ENCODE data around the gene CD38.

DNA sequence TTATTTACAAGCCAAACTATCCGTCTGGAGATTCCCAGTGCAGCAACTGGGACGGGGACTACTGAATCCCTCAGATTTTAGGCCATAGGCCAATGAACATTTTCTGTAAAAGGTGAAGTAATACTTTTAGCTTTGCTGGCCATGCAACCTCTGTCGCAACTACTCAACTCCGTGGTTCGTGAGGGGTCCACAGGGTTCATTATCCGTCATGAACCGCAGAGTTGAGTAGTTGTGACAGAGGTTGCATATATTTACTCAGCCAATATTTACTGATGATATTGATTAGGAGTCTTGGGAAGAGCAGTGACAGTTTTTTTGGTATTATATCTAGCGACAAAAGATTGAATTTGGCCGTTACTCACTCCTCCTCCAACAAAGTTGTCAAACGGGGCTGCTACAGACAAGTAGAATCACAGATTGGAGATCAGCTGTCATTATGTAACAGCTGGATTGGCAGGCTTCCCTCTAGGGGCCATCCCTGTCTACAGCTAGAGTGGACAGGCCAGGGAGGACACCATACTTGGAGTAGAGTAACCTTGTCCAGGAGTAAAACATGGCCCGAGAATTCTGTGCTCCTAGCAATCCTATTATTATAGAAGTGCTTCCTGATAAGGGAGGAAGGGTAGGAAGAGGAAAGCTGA lies 37.2 kb upstream of the CD38 start:
- TF ChIP-seq, protein P1, sequence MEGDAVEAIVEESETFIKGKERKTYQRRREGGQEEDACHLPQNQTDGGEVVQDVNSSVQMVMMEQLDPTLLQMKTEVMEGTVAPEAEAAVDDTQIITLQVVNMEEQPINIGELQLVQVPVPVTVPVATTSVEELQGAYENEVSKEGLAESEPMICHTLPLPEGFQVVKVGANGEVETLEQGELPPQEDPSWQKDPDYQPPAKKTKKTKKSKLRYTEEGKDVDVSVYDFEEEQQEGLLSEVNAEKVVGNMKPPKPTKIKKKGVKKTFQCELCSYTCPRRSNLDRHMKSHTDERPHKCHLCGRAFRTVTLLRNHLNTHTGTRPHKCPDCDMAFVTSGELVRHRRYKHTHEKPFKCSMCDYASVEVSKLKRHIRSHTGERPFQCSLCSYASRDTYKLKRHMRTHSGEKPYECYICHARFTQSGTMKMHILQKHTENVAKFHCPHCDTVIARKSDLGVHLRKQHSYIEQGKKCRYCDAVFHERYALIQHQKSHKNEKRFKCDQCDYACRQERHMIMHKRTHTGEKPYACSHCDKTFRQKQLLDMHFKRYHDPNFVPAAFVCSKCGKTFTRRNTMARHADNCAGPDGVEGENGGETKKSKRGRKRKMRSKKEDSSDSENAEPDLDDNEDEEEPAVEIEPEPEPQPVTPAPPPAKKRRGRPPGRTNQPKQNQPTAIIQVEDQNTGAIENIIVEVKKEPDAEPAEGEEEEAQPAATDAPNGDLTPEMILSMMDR (optimal IDR thresholded peaks at IDR 0.05 in 1 of 3, IDR thresholded peaks at IDR 0.05 in 1 of 3, conservative IDR thresholded peaks at IDR 0.05 in 1 of 3; ENCODE audit: extremely low read depth in 1 of 3, insufficient read depth in 2 of 3, low read length in 3 of 3), result no peak
- no peak for TF ChIP-seq EZH2 (IDR thresholded peaks at IDR 0.05; ENCODE audit: low read length)

All from keratinocyte (primary cell).